ENCODE data around the gene ATP8A2. TPM values are rescaled to one million over a fixed set of nuclear protein-coding genes. Genes with fewer than 3 reads are reported as not detected.

The ATP8A2 gene
- total RNA-seq, 4 donors from 2014 or later, result 0.20 to 1.1 (median 0.59) TPM

DNA sequence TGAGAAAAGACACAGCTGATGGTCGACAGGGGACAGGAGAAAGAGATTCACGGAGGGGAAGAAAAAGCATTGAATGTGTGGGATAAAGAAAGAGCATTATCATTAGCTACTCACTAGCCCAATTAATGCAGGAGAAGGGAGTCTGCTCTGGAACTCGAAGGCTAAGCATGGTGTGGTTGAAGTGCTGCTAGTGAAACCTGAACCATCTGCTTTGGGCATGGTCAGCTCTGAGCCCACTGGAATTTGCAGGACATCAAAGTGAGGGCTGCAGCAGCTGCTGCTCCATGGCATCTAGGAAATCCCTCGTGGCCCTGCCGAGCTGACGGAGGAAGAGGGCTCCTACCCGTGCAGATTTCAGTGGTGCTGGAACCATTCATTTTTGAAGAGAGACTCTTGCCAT is 320.3 kb downstream of the ATP8A2 start:
- Histone ChIP-seq H3K4me3 (no peak overlapping the region), H3K36me3 (no peaks in the 10 kb centered on the region), H3K4me1 (peaks cover 0 to 13% (median 4%) of the 10 kb centered on the region in 4 donors), H3K27me3 (no peaks in the 10 kb centered on the region), H3K27ac (no peak overlapping the region), H3K9me3 (no peaks in the 10 kb centered on the region)
- intact Hi-C loops (cut with DNase I; ENCODE audit: low total_unique reads), result no loop called here
- 61 to 63% methylated on average over 3 to 7 of the region's 7 CpGs for WGBS, 2 donors (ENCODE audit: low coverage in 1 of 2)
- TF ChIP-seq, protein P1, sequence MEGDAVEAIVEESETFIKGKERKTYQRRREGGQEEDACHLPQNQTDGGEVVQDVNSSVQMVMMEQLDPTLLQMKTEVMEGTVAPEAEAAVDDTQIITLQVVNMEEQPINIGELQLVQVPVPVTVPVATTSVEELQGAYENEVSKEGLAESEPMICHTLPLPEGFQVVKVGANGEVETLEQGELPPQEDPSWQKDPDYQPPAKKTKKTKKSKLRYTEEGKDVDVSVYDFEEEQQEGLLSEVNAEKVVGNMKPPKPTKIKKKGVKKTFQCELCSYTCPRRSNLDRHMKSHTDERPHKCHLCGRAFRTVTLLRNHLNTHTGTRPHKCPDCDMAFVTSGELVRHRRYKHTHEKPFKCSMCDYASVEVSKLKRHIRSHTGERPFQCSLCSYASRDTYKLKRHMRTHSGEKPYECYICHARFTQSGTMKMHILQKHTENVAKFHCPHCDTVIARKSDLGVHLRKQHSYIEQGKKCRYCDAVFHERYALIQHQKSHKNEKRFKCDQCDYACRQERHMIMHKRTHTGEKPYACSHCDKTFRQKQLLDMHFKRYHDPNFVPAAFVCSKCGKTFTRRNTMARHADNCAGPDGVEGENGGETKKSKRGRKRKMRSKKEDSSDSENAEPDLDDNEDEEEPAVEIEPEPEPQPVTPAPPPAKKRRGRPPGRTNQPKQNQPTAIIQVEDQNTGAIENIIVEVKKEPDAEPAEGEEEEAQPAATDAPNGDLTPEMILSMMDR (IDR thresholded peaks at IDR 0.05), result no peak
- no peak for TF ChIP-seq EP300 (IDR thresholded peaks at IDR 0.05; ENCODE audit: low read depth)
- no peak for TF ChIP-seq POLR2AphosphoS5 (IDR thresholded peaks at IDR 0.05)
- TF ChIP-seq POLR2A (IDR thresholded peaks at IDR 0.05), result no peak
- no peak for DNase-seq
- in situ Hi-C loops (cut with MboI; ENCODE audit: low pct_ligation_motif_present in 1 of 4, low pct_unique_long_range_greater_than_20kb in 1 of 4, low sequenced_read_pairs in 3 of 4), result no loop called here

DNA sequence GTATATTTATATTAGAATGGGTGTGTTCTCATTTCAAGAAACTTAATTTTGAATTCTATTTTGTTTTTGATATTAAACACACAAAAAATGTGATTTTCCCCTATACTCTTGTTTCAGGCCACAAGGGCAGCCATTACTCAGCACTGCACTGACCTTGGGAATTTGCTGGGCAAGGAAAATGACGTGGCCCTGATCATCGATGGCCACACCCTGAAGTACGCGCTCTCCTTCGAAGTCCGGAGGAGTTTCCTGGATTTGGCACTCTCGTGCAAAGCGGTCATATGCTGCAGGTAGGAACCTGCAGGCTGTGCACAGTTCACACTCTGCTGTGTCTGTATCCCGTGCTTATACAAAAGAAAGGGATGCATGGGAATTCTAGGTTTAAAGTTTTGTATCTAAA is 327.3 kb downstream of the ATP8A2 start:
- DNase-seq, result no peak
- Histone ChIP-seq H3K4me1 (no peaks in the 10 kb centered on the region), H3K27ac (no peak overlapping the region), H3K4me3 (no peak overlapping the region), H3K36me3 (no peaks in the 10 kb centered on the region), H3K27me3 (no peaks in the 10 kb centered on the region), H3K9me3 (no peaks in the 10 kb centered on the region)
- intact Hi-C loops (cut with DNase I; ENCODE audit: low total_unique reads), result no loop called here
- WGBS, 2 donors (ENCODE audit: low coverage in 1 of 2), result 83 to 87% methylated on average over 9 of the region's 9 CpGs
- TF ChIP-seq EP300 (IDR thresholded peaks at IDR 0.05; ENCODE audit: low read depth), result no peak
- no peak for TF ChIP-seq POLR2AphosphoS5 (IDR thresholded peaks at IDR 0.05)
- TF ChIP-seq, protein P1 (IDR thresholded peaks at IDR 0.05), result no peak
- TF ChIP-seq POLR2A (IDR thresholded peaks at IDR 0.05), result no peak
- in situ Hi-C loops (cut with MboI; ENCODE audit: low pct_ligation_motif_present in 1 of 4, low pct_unique_long_range_greater_than_20kb in 1 of 4, low sequenced_read_pairs in 3 of 4), result no loop called here

DNA sequence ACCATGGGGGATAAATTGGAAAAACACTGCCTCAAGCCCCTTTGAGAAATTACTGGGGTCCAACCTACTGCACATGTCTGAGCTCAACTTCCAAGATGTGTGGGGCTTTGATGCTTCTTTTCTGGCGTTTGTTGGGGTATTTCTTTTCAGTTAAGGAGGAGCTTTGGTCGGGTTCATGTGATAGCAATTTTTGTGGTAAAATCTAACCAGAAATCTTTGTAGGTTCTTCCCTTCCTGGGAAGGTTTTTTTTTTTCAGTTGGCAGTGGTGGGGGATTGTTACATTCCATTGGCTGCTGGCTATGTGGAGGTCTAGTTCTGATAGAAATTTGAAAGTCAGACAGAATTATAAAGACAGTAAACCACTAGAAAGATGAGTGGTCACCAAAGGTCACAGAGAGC is 327.8 kb downstream of the ATP8A2 start:
- H3K27me3 ChIP-seq, result no peaks in the 10 kb centered on the region
- TF ChIP-seq POLR2A (IDR thresholded peaks at IDR 0.05) (no peak), POLR2AphosphoS5 (IDR thresholded peaks at IDR 0.05) (no peak), EP300 (IDR thresholded peaks at IDR 0.05; ENCODE audit: low read depth) (no peak)
- TF ChIP-seq, protein P1 (IDR thresholded peaks at IDR 0.05), result no peak
- no peaks in the 10 kb centered on the region for H3K9me3 ChIP-seq
- in situ Hi-C loops (cut with MboI; ENCODE audit: low pct_ligation_motif_present in 1 of 4, low pct_unique_long_range_greater_than_20kb in 1 of 4, low sequenced_read_pairs in 3 of 4) (no loop called here), intact Hi-C loops (cut with DNase I; ENCODE audit: low total_unique reads) (no loop called here)
- no peak overlapping the region for H3K27ac ChIP-seq
- H3K4me1 ChIP-seq, result no peaks in the 10 kb centered on the region
- DNase-seq, result no peak
- 71% methylated on average over 2 of the region's 2 CpGs for WGBS, 2 donors (ENCODE audit: low coverage in 1 of 2)
- H3K4me3 ChIP-seq, result no peak overlapping the region
- no peaks in the 10 kb centered on the region for H3K36me3 ChIP-seq

DNA sequence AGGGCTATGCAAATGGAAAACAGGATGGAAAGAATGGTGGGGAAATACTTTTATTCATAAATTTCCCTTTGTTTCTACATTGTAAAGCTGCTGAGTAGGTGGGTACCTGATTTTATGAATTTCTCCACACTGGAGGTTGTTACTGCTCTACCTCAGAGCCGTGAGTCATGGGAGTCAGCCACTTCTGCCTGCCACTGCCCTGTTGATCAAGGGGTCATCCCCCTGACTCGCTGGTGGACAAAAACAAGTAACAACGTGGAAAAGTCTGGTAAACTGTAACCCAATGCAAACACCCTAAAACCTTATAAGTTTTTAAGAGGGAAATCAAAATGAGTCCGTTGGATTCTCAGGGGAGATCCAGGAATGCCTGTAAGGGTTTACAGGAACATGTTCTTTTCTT is 329.5 kb downstream of the ATP8A2 start:
- in situ Hi-C loops (cut with MboI; ENCODE audit: low pct_ligation_motif_present in 1 of 4, low pct_unique_long_range_greater_than_20kb in 1 of 4, low sequenced_read_pairs in 3 of 4), result no loop called here
- 68 to 86% methylated on average over 1 to 4 of the region's 4 CpGs for WGBS, 2 donors (ENCODE audit: low coverage in 1 of 2)

DNA sequence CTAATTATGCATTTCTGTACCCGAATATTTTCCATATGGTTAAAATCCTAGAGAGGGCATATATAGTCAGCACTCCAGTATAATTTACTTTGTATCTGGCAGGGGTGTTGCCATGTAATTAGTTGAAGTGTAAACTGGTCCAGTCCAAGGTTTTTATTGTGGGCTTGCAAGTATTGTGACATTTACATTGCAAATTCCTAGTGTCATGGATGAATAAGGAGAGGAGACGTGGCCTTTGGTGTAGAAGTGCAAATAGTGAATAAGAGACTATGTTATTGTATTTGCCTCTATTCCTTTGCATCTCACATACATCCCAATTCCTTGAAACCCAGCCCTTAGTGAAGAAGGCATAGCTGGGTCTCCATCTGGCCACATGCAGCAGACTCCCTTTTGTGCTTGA is 330.6 kb downstream of the ATP8A2 start:
- H3K27ac ChIP-seq, result no peak overlapping the region
- H3K9me3 ChIP-seq, result no peaks in the 10 kb centered on the region
- WGBS, 2 donors (ENCODE audit: low coverage in 1 of 2), result 81% methylated on average over 2 of the region's 2 CpGs
- intact Hi-C loops (cut with DNase I; ENCODE audit: low total_unique reads), result no loop called here
- no peaks in the 10 kb centered on the region for H3K36me3 ChIP-seq
- no peaks in the 10 kb centered on the region for H3K4me1 ChIP-seq
- no peak overlapping the region for H3K4me3 ChIP-seq
- in situ Hi-C loops (cut with MboI; ENCODE audit: low pct_ligation_motif_present in 1 of 4, low pct_unique_long_range_greater_than_20kb in 1 of 4, low sequenced_read_pairs in 3 of 4), result no loop called here
- no peaks in the 10 kb centered on the region for H3K27me3 ChIP-seq
- DNase-seq, result no peak
- TF ChIP-seq POLR2A (IDR thresholded peaks at IDR 0.05) (no peak), EP300 (IDR thresholded peaks at IDR 0.05; ENCODE audit: low read depth) (no peak)
- TF ChIP-seq, protein P1 (IDR thresholded peaks at IDR 0.05), result no peak

More for the DNA sequence above, 329.5 kb downstream of the ATP8A2 start:
- Histone ChIP-seq H3K9me3 (no peaks in the 10 kb centered on the region), H3K36me3 (no peaks in the 10 kb centered on the region), H3K4me3 (no peak overlapping the region), H3K27ac (no peak overlapping the region), H3K4me1 (no peaks in the 10 kb centered on the region), H3K27me3 (no peaks in the 10 kb centered on the region)
- TF ChIP-seq POLR2AphosphoS5 (IDR thresholded peaks at IDR 0.05), result no peak
- intact Hi-C loops (cut with DNase I; ENCODE audit: low total_unique reads), result no loop called here
- no peak for DNase-seq

Data from transverse colon (tissue), 4 donors.